ENCODE measurements around the gene UBN1.

DNA sequence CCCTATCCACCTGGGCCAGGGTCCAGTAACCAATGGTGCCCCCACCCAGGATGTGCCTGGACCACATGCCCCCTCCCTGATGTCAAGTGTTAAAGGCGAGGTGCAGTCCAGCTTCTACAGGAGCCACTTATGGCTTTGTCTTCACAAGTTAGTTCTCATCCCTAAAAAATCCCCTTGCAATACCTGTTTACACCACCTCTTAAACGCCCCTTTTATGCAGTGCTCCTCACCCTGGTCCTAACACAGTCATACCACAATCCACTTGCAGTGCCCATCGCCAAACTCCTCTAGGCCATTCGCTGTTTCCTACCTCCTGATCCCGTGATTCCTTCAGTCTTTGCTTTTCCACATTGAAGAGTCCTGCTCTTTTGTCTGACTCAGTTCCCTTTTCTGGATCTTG, 7.3 kb upstream of the UBN1 start:
- TF ChIP-seq, protein P1, sequence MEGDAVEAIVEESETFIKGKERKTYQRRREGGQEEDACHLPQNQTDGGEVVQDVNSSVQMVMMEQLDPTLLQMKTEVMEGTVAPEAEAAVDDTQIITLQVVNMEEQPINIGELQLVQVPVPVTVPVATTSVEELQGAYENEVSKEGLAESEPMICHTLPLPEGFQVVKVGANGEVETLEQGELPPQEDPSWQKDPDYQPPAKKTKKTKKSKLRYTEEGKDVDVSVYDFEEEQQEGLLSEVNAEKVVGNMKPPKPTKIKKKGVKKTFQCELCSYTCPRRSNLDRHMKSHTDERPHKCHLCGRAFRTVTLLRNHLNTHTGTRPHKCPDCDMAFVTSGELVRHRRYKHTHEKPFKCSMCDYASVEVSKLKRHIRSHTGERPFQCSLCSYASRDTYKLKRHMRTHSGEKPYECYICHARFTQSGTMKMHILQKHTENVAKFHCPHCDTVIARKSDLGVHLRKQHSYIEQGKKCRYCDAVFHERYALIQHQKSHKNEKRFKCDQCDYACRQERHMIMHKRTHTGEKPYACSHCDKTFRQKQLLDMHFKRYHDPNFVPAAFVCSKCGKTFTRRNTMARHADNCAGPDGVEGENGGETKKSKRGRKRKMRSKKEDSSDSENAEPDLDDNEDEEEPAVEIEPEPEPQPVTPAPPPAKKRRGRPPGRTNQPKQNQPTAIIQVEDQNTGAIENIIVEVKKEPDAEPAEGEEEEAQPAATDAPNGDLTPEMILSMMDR (IDR thresholded peaks at IDR 0.05) = no peak
- no peak for TF ChIP-seq POLR2A (IDR thresholded peaks at IDR 0.05)

All from Peyer's patch (tissue), 4 donors.